Activated T-cell treated with anti-CD3 and anti-CD28 coated beads, Interleukin-2, amount 50 U/mL, for 72 hours (primary cell): ENCODE measurements around the gene BCDIN3D. TPM values are rescaled to one million over a fixed set of nuclear protein-coding genes. Genes with fewer than 3 reads are reported as not detected.
"Not testable (repeated sequence)": the region's sequence is repeated elsewhere in the genome, so short reads cannot be mapped to it uniquely, and the experiment has no call there.

Source experiments
- ATAC-seq, 2 donors: fragments of 150-1000 bp; cut with Tn5 transposase; replicated peaks in 1 of 2; 2 replicates each; pipeline ENCODE4 v1.10.0; 2021; ENCODE audit warnings: moderate library complexity in 2 of 2, mild to moderate bottlenecking in 1 of 2
- DNase-seq, 2 donors: peaks; one replicate each; pipeline ENCODE4 v3.0.0; 2021 to 2022; ENCODE audit warnings: mixed read lengths in 1 of 2
- H3K27ac Mint-ChIP-seq: one replicate; pipeline ENCODE4 v1.8.0; 2022; ENCODE audit warnings: mild to moderate bottlenecking, moderate library complexity, mixed read lengths
- H3K27me3 Mint-ChIP-seq: one replicate; pipeline ENCODE4 v1.8.0; 2022; ENCODE audit warnings: low read depth, mixed read lengths
- H3K36me3 Mint-ChIP-seq, 2 donors: one replicate each; pipeline ENCODE4 v1.8.0; 2022; ENCODE audit warnings: mixed read lengths in 2 of 2, mild to moderate bottlenecking in 1 of 2; ENCODE audit not compliant: insufficient read depth in 2 of 2
- H3K4me1 Mint-ChIP-seq: one replicate; pipeline ENCODE4 v1.8.0; 2022; ENCODE audit warnings: low read depth, mixed read lengths
- H3K4me3 Mint-ChIP-seq, 2 donors: one replicate each; pipeline ENCODE4 v1.8.0; 2022; ENCODE audit warnings: mild to moderate bottlenecking in 2 of 2, mixed read lengths in 2 of 2, moderate library complexity in 2 of 2
- H3K9me3 Mint-ChIP-seq, 2 donors: one replicate each; pipeline ENCODE4 v1.8.0; 2022; ENCODE audit warnings: mixed read lengths in 2 of 2
- total RNA-seq, 2 donors: library from RNA; stranded (reverse); gene quantifications; one replicate each; pipeline ENCODE4 v1.2.3, GENCODE V29; 2022

The BCDIN3D gene
- total RNA-seq, 2 donors from 2014 or later, result 9.0 to 10.8 TPM

DNA sequence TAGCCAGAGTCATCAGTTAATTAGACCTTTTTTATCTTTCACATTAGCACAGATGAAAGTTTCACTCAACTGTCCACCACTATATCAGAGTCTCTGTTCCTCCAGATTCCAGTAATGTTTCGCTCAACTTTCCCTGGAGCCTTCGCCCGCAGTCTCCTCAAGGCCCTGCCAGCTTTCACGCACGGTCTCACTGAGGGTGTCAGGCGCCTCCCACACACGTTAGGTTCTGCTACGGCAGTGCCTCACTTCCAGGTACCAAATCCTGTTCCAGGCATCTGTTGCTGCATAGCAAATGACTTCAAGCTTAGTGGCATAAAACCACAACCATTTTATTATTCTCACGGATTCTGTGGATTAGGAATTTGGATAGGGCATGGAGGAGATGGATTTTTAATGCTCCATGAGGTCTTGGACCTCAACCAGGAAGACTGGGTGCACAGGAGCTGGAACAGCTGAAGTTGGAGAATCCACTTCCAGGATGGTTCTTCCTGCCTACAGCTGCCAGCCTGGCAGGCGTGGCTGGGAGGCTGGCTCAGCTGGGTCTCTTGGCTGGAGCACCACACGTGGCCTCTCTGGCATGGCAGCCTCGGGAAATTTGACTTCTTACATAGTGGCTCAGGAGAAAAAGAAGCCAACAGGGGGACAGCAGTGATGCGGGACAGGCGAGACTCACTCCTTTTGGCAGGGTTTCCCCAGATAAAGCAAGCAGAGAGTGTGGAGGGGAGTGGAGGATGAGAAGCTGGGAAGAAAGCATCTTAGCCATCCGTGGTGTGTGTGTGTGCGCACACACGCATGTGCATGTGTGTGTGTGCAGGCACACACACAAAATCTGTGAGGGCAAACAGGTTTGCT lies 21.3 kb upstream of the BCDIN3D start:
- Mint-ChIP-seq H3K9me3 (no peaks in the 10 kb centered on the region), H3K27ac (no peak overlapping the region), H3K4me3 (no peak overlapping the region), H3K27me3 (no peaks in the 10 kb centered on the region), H3K4me1 (peaks cover 7% of the 10 kb centered on the region), H3K36me3 (no peaks in the 10 kb centered on the region)
- ATAC-seq (no peak), DNase-seq (no peak)

DNA sequence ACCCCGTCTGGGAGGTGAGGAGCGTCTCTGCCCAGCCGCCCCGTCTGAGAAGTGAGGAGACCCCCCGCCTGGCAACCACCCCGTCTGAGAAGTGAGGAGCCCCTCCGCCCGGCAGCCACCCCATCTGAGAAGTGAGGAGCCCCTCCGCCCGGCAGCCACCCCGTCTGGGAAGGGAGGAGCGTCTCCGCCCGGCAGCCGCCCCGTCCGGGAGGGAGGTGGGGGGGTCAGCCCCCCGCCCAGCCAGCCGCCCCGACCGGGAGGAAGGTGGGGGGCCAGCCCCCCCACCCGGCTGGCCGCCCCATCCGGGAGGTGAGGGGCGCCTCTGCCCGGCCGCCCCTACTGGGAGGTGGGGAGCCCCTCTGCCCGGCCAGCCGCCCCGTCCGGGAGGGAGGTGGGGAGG lies 18.0 kb upstream of the BCDIN3D start:
- not testable (repeated sequence) for ATAC-seq, H3K4me1 Mint-ChIP-seq, H3K27ac Mint-ChIP-seq, H3K4me3 Mint-ChIP-seq, H3K9me3 Mint-ChIP-seq, DNase-seq, H3K27me3 Mint-ChIP-seq, H3K36me3 Mint-ChIP-seq

DNA sequence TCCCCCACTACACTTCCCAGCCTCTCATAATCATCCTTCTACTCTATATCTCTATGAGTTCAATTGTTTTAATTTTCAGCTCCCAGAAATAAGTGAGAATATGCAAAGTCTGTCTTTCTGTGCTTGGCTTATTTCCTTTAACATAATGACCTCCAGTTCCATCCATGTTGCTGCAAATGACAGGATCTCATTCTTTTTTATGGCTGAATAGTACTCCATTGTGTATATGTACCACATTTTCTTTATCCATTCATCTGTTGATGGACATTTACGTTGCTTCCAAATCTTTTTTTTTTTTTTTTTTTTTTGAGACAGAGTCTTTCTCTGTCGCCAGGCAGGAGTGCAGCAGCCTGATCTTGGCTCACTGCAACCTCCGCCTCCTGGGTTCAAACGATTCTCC lies 13.0 kb upstream of the BCDIN3D start:
- not testable (repeated sequence) for DNase-seq, H3K9me3 Mint-ChIP-seq, H3K4me3 Mint-ChIP-seq, H3K27ac Mint-ChIP-seq, H3K27me3 Mint-ChIP-seq, ATAC-seq, H3K36me3 Mint-ChIP-seq, H3K4me1 Mint-ChIP-seq

DNA sequence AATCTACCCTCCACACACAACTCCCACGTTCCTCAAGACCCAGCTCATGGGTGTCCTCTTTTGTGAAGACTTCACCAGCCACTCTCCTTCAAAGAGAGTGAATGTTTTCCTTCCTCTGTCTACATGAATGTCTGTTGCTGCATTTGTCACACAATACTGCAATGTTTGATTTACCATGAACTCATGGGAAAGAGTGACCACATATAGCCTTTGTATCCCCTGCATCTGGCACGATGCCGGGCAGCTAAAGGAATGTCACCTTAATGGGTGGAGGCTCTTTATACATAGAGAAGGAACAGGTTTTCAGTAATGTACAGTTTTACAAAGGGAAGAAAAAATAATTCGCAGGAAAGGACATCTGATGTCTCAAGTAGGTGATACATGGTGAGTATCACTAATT lies 12.1 kb upstream of the BCDIN3D start:
- Mint-ChIP-seq H3K4me3 (no peak overlapping the region), H3K9me3 (no peaks in the 10 kb centered on the region), H3K27me3 (peaks cover 13% of the 10 kb centered on the region), H3K36me3 (no peaks in the 10 kb centered on the region), H3K27ac (no peak overlapping the region), H3K4me1 (no peaks in the 10 kb centered on the region)
- DNase-seq (no peak), ATAC-seq (no peak)

DNA sequence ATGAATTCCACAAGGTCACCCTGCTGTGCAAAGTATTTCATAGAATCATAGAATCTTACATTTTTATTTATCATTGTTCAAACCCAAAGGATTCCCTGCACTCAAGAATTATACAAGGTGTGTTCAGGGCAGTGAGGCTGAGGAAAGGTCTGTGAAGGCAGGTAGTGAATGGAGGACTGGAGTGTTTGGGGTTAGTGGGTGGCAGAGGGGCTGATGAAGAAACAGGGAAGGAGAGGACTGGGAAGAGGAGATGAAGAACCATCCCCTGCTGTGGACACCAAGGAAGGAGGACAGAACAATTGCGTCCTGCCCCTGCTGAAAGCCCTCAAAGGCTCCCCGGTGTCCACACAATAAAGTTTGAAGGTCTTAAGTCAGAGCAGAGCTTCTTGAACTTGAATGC lies 10.8 kb upstream of the BCDIN3D start:
- Mint-ChIP-seq H3K27ac (no peak overlapping the region), H3K27me3 (peaks cover 19% of the 10 kb centered on the region), H3K4me1 (no peaks in the 10 kb centered on the region), H3K9me3 (no peaks in the 10 kb centered on the region), H3K36me3 (no peaks in the 10 kb centered on the region), H3K4me3 (no peak overlapping the region)
- no peak for ATAC-seq
- no peak for DNase-seq

DNA sequence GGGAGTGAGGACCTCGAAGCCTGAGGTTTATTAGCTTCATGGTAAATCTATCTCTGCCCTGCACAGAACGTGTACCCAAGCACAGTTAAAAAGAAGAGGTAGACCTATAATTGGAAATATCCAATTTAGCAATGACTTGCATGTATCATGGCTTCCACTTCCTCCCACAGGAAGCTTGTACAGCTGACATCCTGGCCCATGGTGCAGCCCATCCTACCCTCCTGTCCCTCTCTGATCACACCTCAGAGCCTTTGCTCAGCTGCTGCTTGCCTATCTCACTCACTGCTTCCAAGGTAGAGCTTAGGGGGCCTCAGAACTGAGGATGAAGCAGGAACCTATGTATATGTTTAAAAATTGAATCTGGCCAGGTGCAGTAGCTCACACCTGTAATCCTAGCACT lies 4.3 kb upstream of the BCDIN3D start:
- H3K9me3 Mint-ChIP-seq, result no peaks in the 10 kb centered on the region
- no peak overlapping the region for H3K4me3 Mint-ChIP-seq
- DNase-seq, result no peak
- no peak for ATAC-seq
- peaks cover 15% of the 10 kb centered on the region for H3K27me3 Mint-ChIP-seq
- no peaks in the 10 kb centered on the region for H3K36me3 Mint-ChIP-seq
- H3K27ac Mint-ChIP-seq, result no peak overlapping the region
- H3K4me1 Mint-ChIP-seq, result peaks cover 22% of the 10 kb centered on the region

DNA sequence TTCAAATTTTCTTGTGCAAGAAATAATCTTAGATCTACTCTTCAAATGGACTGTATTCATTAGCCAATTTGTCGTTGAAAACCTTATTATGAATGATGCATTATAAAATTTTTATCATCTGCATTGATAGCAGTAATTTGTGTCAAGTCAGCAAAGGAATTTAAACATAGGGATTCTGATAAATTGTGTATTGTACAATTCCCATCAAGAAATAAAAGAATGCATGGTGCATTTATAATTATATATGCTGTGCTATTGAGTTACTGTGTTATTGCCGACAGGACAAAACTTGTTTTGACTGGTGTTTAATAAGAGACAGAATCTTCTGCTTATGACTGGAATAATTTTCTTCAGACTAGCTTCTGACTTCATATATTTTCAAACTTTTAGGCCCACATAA lies 3.1 kb upstream of the BCDIN3D start:
- no peak for DNase-seq
- H3K27ac Mint-ChIP-seq, result no peak overlapping the region

DNA sequence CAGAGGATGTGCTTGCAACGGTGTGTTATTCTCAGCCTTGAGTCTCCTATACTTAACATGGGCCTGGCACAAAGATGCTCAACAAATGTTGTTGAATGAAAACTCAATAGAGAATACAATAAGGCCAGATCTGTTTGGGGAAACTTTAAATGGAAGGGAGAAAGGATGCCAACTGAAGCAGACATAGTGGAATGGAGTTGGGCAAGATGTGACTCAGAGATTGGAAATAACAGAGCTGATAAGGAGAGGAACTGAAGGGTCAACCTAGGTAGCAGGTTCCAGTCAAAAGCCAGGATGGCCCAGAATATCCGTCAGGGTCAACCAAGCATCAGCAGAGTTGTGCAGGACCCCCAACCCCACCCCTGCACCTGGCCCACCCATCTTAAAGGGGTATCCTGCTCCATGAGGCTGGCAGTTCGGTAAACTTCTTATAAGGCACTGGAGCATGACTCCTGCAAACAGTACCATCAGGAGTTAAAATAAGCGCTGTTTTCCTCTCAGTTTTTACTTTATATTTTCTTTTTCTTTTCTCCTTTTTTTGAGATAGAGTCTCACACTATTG lies 1.1 kb upstream of the BCDIN3D start:
- H3K36me3 Mint-ChIP-seq, result no peaks in the 10 kb centered on the region
- DNase-seq, result no peak
- ATAC-seq, result no peak
- H3K27me3 Mint-ChIP-seq, result peaks cover 2% of the 10 kb centered on the region
- peaks cover 37% of the 10 kb centered on the region for H3K4me1 Mint-ChIP-seq
- no peaks in the 10 kb centered on the region for H3K9me3 Mint-ChIP-seq
- no peak overlapping the region for H3K4me3 Mint-ChIP-seq
- H3K27ac Mint-ChIP-seq, result no peak overlapping the region

More for the DNA sequence above, 3.1 kb upstream of the BCDIN3D start:
- peaks cover 12% of the 10 kb centered on the region for H3K27me3 Mint-ChIP-seq
- no peak overlapping the region for H3K4me3 Mint-ChIP-seq
- no peak for ATAC-seq
- no peaks in the 10 kb centered on the region for H3K36me3 Mint-ChIP-seq
- no peaks in the 10 kb centered on the region for H3K9me3 Mint-ChIP-seq
- peaks cover 33% of the 10 kb centered on the region for H3K4me1 Mint-ChIP-seq

DNA sequence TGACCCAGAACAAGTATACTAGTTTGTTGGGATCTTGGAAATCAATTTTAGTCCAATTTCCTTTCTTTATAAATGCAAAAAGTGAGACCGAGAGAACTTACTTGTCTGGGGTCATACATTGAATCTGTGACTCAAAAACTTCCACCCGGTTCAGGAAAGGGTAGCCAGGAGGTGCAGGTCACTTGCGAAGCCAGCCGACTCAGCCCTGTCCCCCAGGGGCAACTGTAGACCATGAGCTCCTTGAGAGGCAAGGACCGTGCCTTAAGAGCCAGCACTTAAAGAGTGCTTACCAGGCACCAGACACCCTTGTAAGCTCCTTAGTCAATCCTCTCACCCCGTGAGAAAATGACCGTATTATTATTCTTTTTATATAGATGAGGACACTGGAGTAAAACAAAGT lies 505 bp upstream of the BCDIN3D start:
- no peak for DNase-seq
- Mint-ChIP-seq H3K27ac (peak overlapping the region; percentile 64), H3K27me3 (no peaks in the 10 kb centered on the region), H3K4me1 (peaks cover 37% of the 10 kb centered on the region), H3K4me3 (peak overlapping the region; percentile 85 to 93), H3K36me3 (no peaks in the 10 kb centered on the region), H3K9me3 (no peaks in the 10 kb centered on the region)
- no peak for ATAC-seq

DNA sequence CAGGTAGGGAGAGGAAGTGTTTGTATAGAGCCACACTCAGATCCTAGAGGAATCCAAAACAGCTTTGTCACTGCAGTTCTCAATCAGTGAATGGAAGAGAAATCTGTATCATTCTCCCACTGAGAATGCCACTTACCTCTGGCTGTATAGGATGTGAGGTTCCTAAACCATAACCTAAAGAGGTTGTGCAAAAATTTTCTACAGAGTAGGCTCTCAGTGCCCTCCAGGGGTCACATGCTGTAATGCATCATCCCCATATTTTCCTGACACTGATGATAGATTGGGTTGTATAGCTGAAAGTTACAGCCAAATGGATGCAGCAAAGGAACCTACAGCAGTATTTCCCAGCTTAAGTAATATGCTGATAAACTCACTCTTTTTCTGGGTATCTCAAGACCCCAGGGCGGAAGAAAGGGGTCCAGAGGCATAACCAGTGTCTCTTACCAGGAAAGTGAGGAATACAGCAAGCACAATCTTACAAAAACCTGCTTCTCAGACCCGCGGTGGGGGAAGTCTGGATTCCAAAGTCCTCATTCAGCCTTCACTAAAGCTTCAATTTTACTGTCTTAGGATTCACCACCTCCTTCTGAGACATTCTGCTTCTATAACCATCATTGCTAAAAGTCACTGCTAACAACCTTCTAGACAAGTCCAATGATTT lies 3.8 kb downstream of the BCDIN3D start:
- no peaks in the 10 kb centered on the region for H3K27me3 Mint-ChIP-seq
- ATAC-seq (no peak), DNase-seq (peak; percentile 26 to 34)
- H3K36me3 Mint-ChIP-seq, result no peaks in the 10 kb centered on the region
- H3K27ac Mint-ChIP-seq, result no peak overlapping the region
- H3K4me1 Mint-ChIP-seq, result peaks cover 30% of the 10 kb centered on the region
- H3K9me3 Mint-ChIP-seq, result no peaks in the 10 kb centered on the region
- H3K4me3 Mint-ChIP-seq, result no peak overlapping the region

DNA sequence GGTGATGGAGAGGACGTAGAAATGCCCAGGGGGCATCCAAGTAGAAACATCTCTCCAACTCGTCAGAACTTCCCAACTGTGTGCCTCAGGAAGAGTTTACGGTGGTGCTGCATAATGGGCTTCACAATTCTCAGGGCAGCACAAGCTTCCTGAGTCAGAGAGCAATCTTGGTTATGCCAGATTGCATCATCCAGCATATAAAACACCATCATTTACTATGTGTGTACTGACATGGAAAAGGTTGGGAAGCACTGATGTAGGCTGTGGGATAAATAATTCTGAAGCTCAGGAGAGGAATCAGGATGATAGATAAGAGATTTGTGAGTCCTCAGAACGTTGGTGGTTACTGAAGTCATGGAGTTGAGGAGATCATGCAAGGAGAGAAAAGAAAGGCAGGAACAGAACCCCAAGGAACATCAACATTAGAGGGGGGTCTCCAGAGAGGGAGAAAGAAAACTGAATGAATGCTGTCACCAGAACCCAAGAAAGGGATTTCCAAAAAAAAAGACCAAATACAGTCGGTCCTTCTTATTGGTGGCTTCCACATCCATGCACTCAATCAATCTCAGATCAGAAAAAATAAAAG lies 10.0 kb downstream of the BCDIN3D start:
- no peak for ATAC-seq
- Mint-ChIP-seq H3K27me3 (no peaks in the 10 kb centered on the region), H3K36me3 (no peaks in the 10 kb centered on the region), H3K27ac (peak overlapping the region; percentile 4), H3K4me3 (no peak overlapping the region), H3K4me1 (peaks cover 24% of the 10 kb centered on the region), H3K9me3 (no peaks in the 10 kb centered on the region)
- DNase-seq, result no peak

DNA sequence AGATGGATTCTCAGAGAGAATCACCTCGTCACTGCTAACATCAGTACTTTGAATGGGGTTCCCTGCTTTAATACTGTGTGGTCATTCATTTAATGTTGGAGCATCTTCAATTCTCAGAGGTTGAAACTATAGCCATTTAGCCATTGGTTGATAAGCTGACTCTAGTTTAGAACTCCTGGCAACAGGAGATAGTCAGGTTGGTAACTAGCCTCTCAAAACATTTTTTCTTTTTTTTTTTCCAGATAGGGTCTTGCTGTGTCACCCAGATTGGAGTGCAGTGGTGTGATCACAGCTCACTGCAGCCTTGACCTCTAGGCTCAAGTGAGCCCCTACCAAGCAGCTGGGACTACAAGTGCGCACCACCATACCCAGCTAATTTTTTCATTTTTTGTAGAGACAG lies 11.2 kb downstream of the BCDIN3D start:
- no peak for ATAC-seq

More for the DNA sequence above, 11.2 kb downstream of the BCDIN3D start:
- DNase-seq, result no peak
- H3K9me3 Mint-ChIP-seq, result no peaks in the 10 kb centered on the region
- no peaks in the 10 kb centered on the region for H3K36me3 Mint-ChIP-seq
- no peaks in the 10 kb centered on the region for H3K27me3 Mint-ChIP-seq
- H3K27ac Mint-ChIP-seq, result no peak overlapping the region
- no peak overlapping the region for H3K4me3 Mint-ChIP-seq
- H3K4me1 Mint-ChIP-seq, result peaks cover 32% of the 10 kb centered on the region
